Measurements from ENCODE around the gene LKAAEAR1.

DNA sequence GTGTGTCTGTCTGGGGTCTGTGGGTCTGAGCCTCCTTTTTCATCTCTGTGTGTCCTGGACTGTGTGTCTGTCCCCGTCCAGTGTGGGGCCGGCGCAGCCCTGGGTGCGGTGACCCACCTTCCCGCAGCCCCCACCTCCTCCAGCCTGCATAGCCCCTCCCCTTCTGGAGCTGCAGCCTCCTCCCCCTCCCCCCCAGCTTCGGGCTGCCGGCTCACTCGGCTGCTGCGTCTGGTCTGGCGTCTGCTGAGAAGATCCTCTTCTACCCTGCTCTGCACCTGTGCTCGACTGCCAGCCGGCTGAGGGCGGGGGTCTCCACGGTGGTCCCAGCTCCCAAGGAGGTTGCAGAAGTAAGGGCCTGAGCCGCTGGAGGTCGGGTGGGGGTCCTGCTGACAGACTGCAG, 7.6 kb upstream of the LKAAEAR1 start:
- no peak for TF ChIP-seq CTCF (conservative IDR thresholded peaks at IDR 0.05 in 1 of 2, IDR thresholded peaks at IDR 0.05 in 1 of 2; ENCODE audit: extremely low read depth in 1 of 2, insufficient read depth in 1 of 2, low read depth in 1 of 2, low read length in 2 of 2)
- TF ChIP-seq EZH2 (IDR thresholded peaks at IDR 0.05; ENCODE audit: borderline replicate concordance, low read length) = no peak

Measured in mammary epithelial cell (primary cell).